HepG2 (cell line): ENCODE data around the gene THOC5. TPM values are rescaled to one million over a fixed set of nuclear protein-coding genes. Genes with fewer than 3 reads are reported as not detected.

Experiments used
- AGO1 ChIP-seq: fragments of 200-400 bp; formaldehyde crosslinking; IDR thresholded peaks from 2 replicates; pipeline ENCODE4 v1.6.1; 2017; ENCODE audit warnings: mild to moderate bottlenecking, low read depth, low read length, moderate library complexity; ENCODE audit not compliant: poor library complexity, severe bottlenecking
- ATF3 ChIP-seq: sonication (generic); formaldehyde crosslinking; IDR thresholded peaks from 2 replicates; pipeline ENCODE4 v1.4.0; 2020; ENCODE audit warnings: missing genetic modification reagents
- DPF2 ChIP-seq: sonication (generic); formaldehyde crosslinking; IDR thresholded peaks from 2 replicates; pipeline ENCODE4 v1.4.0; 2020; ENCODE audit warnings: mild to moderate bottlenecking, low read depth, missing genetic modification reagents, borderline replicate concordance
- KLF6 ChIP-seq: IDR thresholded peaks from 2 replicates; pipeline ENCODE4 v1.8.0; 2016; ENCODE audit warnings: missing biosample characterization, missing genetic modification reagents
- MLX ChIP-seq: IDR thresholded peaks from 2 replicates; pipeline ENCODE4 v1.6.1; 2016
- NBN ChIP-seq: fragments of 450-650 bp; conservative IDR thresholded peaks from 2 replicates; pipeline ENCODE4 v1.6.1; 2017
- PBX2 ChIP-seq: IDR thresholded peaks from 2 replicates; pipeline ENCODE4 v1.6.1; 2016; ENCODE audit warnings: control low read depth
- SATB2 ChIP-seq: sonication (generic); formaldehyde crosslinking; IDR thresholded peaks from 2 replicates; pipeline ENCODE4 v1.5.0; 2020; ENCODE audit warnings: missing genetic modification reagents
- TAF15 ChIP-seq: fragments of 200-400 bp; formaldehyde crosslinking; IDR thresholded peaks from one replicate; pipeline ENCODE4 v1.6.1; 2018; ENCODE audit warnings: mild to moderate bottlenecking, low read depth, low read length; ENCODE audit not compliant: poor library complexity, severe bottlenecking
- THRA ChIP-seq: sonication (generic); formaldehyde crosslinking; IDR thresholded peaks from 2 replicates; pipeline ENCODE4 v1.4.0; 2020; ENCODE audit warnings: missing genetic modification reagents, borderline replicate concordance
- TOE1 ChIP-seq: sonication (generic); formaldehyde crosslinking; IDR thresholded peaks from 2 replicates; pipeline ENCODE4 v1.4.0; 2020; ENCODE audit warnings: mild to moderate bottlenecking, missing genetic modification reagents
- UBTF ChIP-seq: sonication (generic); formaldehyde crosslinking; IDR thresholded peaks from 2 replicates; pipeline ENCODE4 v1.4.0; 2020; ENCODE audit warnings: mild to moderate bottlenecking, missing genetic modification reagents
- ZNF180 ChIP-seq: sonication (generic); formaldehyde crosslinking; IDR thresholded peaks from 2 replicates; pipeline ENCODE4 v1.4.0; 2020; ENCODE audit warnings: low read depth, missing genetic modification reagents, borderline replicate concordance
- ZNF362 ChIP-seq: sonication (generic); formaldehyde crosslinking; IDR thresholded peaks from 2 replicates; pipeline ENCODE4 v1.4.0; 2020; ENCODE audit warnings: missing genetic modification reagents, mild to moderate bottlenecking, borderline replicate concordance
- ZNF512 ChIP-seq: sonication (generic); formaldehyde crosslinking; IDR thresholded peaks from 2 replicates; pipeline ENCODE4 v1.4.0; 2020; ENCODE audit warnings: mild to moderate bottlenecking, missing genetic modification reagents
- ZNF670 ChIP-seq: sonication (generic); formaldehyde crosslinking; IDR thresholded peaks from 2 replicates; pipeline ENCODE4 v1.8.0; 2022; ENCODE audit warnings: mild to moderate bottlenecking, missing genetic modification reagents, borderline replicate concordance
- ZNF747 ChIP-seq: sonication (generic); formaldehyde crosslinking; IDR thresholded peaks from 2 replicates; pipeline ENCODE4 v1.8.1; 2023; ENCODE audit warnings: missing genetic modification reagents, mild to moderate bottlenecking, borderline replicate concordance
- ZNF766 ChIP-seq: sonication (generic); formaldehyde crosslinking; IDR thresholded peaks from 2 replicates; pipeline ENCODE4 v1.5.0; 2020; ENCODE audit warnings: missing genetic modification reagents, borderline replicate concordance
- ZNF788 ChIP-seq: sonication (generic); formaldehyde crosslinking; IDR thresholded peaks from 2 replicates; pipeline ENCODE4 v1.5.0; 2020; ENCODE audit warnings: mild to moderate bottlenecking, missing genetic modification reagents, borderline replicate concordance
- polyA plus RNA-seq, 8 experiments: library from polyadenylated mRNA; depleted of rRNA in 3 of 8; stranded (reverse) in 7 of 8; unstranded in 1 of 8; fragments of >200 nt; fragmentation: Illumina TruSeq in 4 of 8; extraction: Trizol in 4 of 8; gene quantifications; 2 replicates each; pipeline versions ENCODE4 v1.2.1 to v1.2.3, GENCODE V29; 2011 to 2016; ENCODE audit warnings: low read depth in 4 of 8, missing spikeins in 1 of 8, mixed read lengths in 1 of 8; ENCODE audit not compliant: insufficient read depth in 1 of 8
- total RNA-seq, 5 experiments: library from RNA; depleted of rRNA; stranded (reverse); fragments of >200 nt; fragmentation: Illumina TruSeq; extraction: Trizol; gene quantifications; 2 replicates each; pipeline ENCODE4 v1.2.3, GENCODE V29; 2016; ENCODE audit warnings: low read depth in 1 of 5

THOC5 gene
- total and polyA plus RNA-seq, 2 of the 13 experiments (the other 11 are each of a cell fraction or from before 2014, with no cell fraction given), result 45.8 to 46.7 TPM

GRCh38 chr22:29553351-29554224, at the start of gene THOC5 (continued):
- TF ChIP-seq UBTF, result peak; percentile 77
- peak; percentile 70; the same call in 1 of the 2 replicates for TF ChIP-seq KLF6 (CRISPR knock-in tag)
- TF ChIP-seq MLX (CRISPR knock-in tag), result no peak
- TF ChIP-seq ZNF362 (CRISPR knock-in tag), result peak; percentile 59; the same call in 1 of the 2 replicates
- no peak for TF ChIP-seq ZNF766 (CRISPR knock-in tag)
- peak; percentile 83; the same call in 1 of the 2 replicates for TF ChIP-seq ZNF788
- TF ChIP-seq ZNF747 (CRISPR knock-in tag), result peak; percentile 66; the same call in 1 of the 2 replicates
- no peak for TF ChIP-seq DPF2 (CRISPR knock-in tag)
- no peak for TF ChIP-seq NBN
- TF ChIP-seq SATB2, result no peak
- peak; percentile 90; the same call in 1 of the 2 replicates for TF ChIP-seq ZNF670 (CRISPR knock-in tag)
- peak; percentile 61 for TF ChIP-seq TAF15
- no peak for TF ChIP-seq TOE1 (CRISPR knock-in tag)
- no peak for TF ChIP-seq PBX2
- TF ChIP-seq AGO1, result peak; percentile 96
- TF ChIP-seq ZNF180 (CRISPR knock-in tag), result no peak
- TF ChIP-seq ZNF512 (CRISPR knock-in tag), result no peak
- 0 out of 2 replicates have a peak, but pooled peaks have one; percentile 23 for TF ChIP-seq ATF3
- peak; percentile 70 for TF ChIP-seq THRA (CRISPR knock-in tag)
